Fibroblast of skin of right quadriceps (primary cell): ENCODE results near the gene TNK2.
A peak's percentile ranks its signal among the peaks of the same experiment; 100 is the strongest.
"Not testable (repeated sequence)": the region's sequence is repeated elsewhere in the genome, so short reads cannot be mapped to it uniquely, and the experiment has no call there.

Experiments used
- DNase-seq: peaks from one replicate; pipeline ENCODE4 v3.0.0-alpha.2; 2013

TNK2 gene

GRCh38 chr3:195867631-195868335 lies 40.6 kb downstream of the TNK2 start:
- no peak for DNase-seq

- no peak for DNase-seq
Measured at GRCh38 chr3:195866686-195867511, 41.5 kb downstream of the TNK2 start.

- DNase-seq: no peak
Measured at GRCh38 chr3:195865752-195866151, 42.6 kb downstream of the TNK2 start.

GRCh38 chr3:195863121-195864061 lies 45.0 kb downstream of the TNK2 start:
- DNase-seq: peak; percentile 70

GRCh38 chr3:195862318-195862717 lies 46.0 kb downstream of the TNK2 start:
- not testable (repeated sequence) for DNase-seq

GRCh38 chr3:195860456-195860855 lies 47.9 kb downstream of the TNK2 start:
- no peak for DNase-seq

- no peak for DNase-seq
Measured at GRCh38 chr3:195859846-195860411, 48.4 kb downstream of the TNK2 start.

- DNase-seq: peak; percentile 58
Measured at GRCh38 chr3:195859061-195859845, 49.1 kb downstream of the TNK2 start.

- DNase-seq: no peak
Measured at GRCh38 chr3:195856410-195857084, 51.8 kb downstream of the TNK2 start.

GRCh38 chr3:195855471-195856409 lies 52.6 kb downstream of the TNK2 start:
- DNase-seq: no peak

GRCh38 chr3:195854628-195855294 lies 53.6 kb downstream of the TNK2 start:
- no peak for DNase-seq

GRCh38 chr3:195853996-195854395 lies 54.4 kb downstream of the TNK2 start:
- no peak for DNase-seq

GRCh38 chr3:195853036-195853435 lies 55.3 kb downstream of the TNK2 start:
- DNase-seq: no peak

GRCh38 chr3:195850857-195851543 lies 57.4 kb downstream of the TNK2 start:
- DNase-seq: peak; percentile 83

- peak; percentile 25 for DNase-seq
Measured at GRCh38 chr3:195849322-195850074, 58.9 kb downstream of the TNK2 start.

- no peak for DNase-seq
Measured at GRCh38 chr3:195847055-195847950, 61.0 kb downstream of the TNK2 start.

GRCh38 chr3:195845483-195845882 lies 62.9 kb downstream of the TNK2 start:
- DNase-seq: no peak
